GM23338 (cell line): ENCODE results near the gene ABHD17A. TPM values are rescaled to one million over a fixed set of nuclear protein-coding genes. Genes with fewer than 3 reads are reported as not detected.

Experiments
- ATAC-seq: fragments of 200-7000 bp; cut with Tn5 transposase; 3 replicates; pipeline ENCODE4 v1.9.1; 2020
- DNase-seq: peaks from one replicate; pipeline ENCODE4 v3.0.0-alpha.2; 2015; ENCODE audit warnings: low spot score
- H2AFZ ChIP-seq: fragments of 200-600 bp; sonication (generic); 2 replicates; pipeline ENCODE4 v1.8.0; 2016; ENCODE audit warnings: antibody characterized with exemption, mild to moderate bottlenecking, moderate library complexity
- H3F3A ChIP-seq: fragments of 200-600 bp; sonication (generic); replicated peaks from 2 replicates; pipeline ENCODE4 v1.8.0; 2017; ENCODE audit warnings: antibody characterized with exemption, mixed run types, low read depth
- H3K27ac ChIP-seq: fragments of 200-600 bp; sonication (generic); 2 replicates; pipeline ENCODE4 v1.6.1; 2016; ENCODE audit warnings: low read depth
- H3K27me3 ChIP-seq: fragments of 200-600 bp; sonication (generic); 2 replicates; pipeline ENCODE4 v1.8.0; 2016; ENCODE audit warnings: mild to moderate bottlenecking, mixed run types, moderate library complexity; ENCODE audit not compliant: insufficient read depth
- H3K36me3 ChIP-seq: fragments of 200-600 bp; sonication (generic); 2 replicates; pipeline ENCODE4 v1.8.0; 2016; ENCODE audit warnings: mild to moderate bottlenecking; ENCODE audit not compliant: insufficient read depth
- H3K4me1 ChIP-seq: fragments of 200-600 bp; sonication (generic); 2 replicates; pipeline ENCODE4 v1.8.0; 2016; ENCODE audit warnings: mild to moderate bottlenecking, moderate library complexity; ENCODE audit not compliant: insufficient read depth
- H3K4me2 ChIP-seq: fragments of 200-600 bp; sonication (generic); 2 replicates; pipeline ENCODE4 v1.7.1; 2017; ENCODE audit warnings: mixed run types
- H3K4me3 ChIP-seq: fragments of 200-600 bp; sonication (generic); 2 replicates; pipeline ENCODE4 v1.6.1; 2016; ENCODE audit warnings: mixed run types
- H3K79me2 ChIP-seq: fragments of 200-600 bp; sonication (generic); replicated peaks from 2 replicates; pipeline ENCODE4 v1.8.0; 2017; ENCODE audit warnings: mild to moderate bottlenecking; ENCODE audit not compliant: insufficient read depth
- H3K9me2 ChIP-seq: fragments of 200-600 bp; sonication (generic); 2 replicates; pipeline ENCODE4 v1.8.0; 2017; ENCODE audit not compliant: insufficient read depth
- H4K20me1 ChIP-seq: fragments of 200-600 bp; sonication (generic); replicated peaks from 2 replicates; pipeline ENCODE4 v1.8.0; 2017; ENCODE audit warnings: mild to moderate bottlenecking; ENCODE audit not compliant: insufficient read depth
- H3K27ac Mint-ChIP-seq: 2 replicates; pipeline ENCODE4 v1.8.0; 2020; ENCODE audit warnings: inconsistent platforms, mild to moderate bottlenecking, moderate library complexity, mixed read lengths
- H3K27me3 Mint-ChIP-seq: 3 replicates; pipeline ENCODE4 v1.8.0; 2022; ENCODE audit warnings: low read depth, mild to moderate bottlenecking, moderate library complexity, mixed read lengths, inconsistent platforms; ENCODE audit not compliant: insufficient read depth, poor library complexity
- H3K36me3 Mint-ChIP-seq: 3 replicates; pipeline ENCODE4 v1.8.0; 2021; ENCODE audit warnings: low read depth, mild to moderate bottlenecking, inconsistent platforms, moderate library complexity, mixed read lengths
- H3K4me1 Mint-ChIP-seq: 3 replicates; pipeline ENCODE4 v1.8.0; 2020; ENCODE audit warnings: mild to moderate bottlenecking, inconsistent platforms, mixed read lengths
- H3K4me3 Mint-ChIP-seq: 3 replicates; pipeline ENCODE4 v1.8.0; 2021; ENCODE audit warnings: moderate library complexity, mild to moderate bottlenecking, inconsistent platforms, mixed read lengths
- H3K9me3 Mint-ChIP-seq: 3 replicates; pipeline ENCODE4 v1.8.0; 2020; ENCODE audit warnings: moderate library complexity, mild to moderate bottlenecking, inconsistent platforms, mixed read lengths
- CREB1 ChIP-seq: fragments of 250-450 bp; sonication (Bioruptor Pico); IDR thresholded peaks from 2 replicates; pipeline ENCODE4 v1.5.0; 2020; ENCODE audit warnings: low read depth, mild to moderate bottlenecking, moderate library complexity
- CTCF ChIP-seq, 2 experiments: fragments of 200-600 bp in 1 of 2; sonication (generic) in 1 of 2; conservative IDR thresholded peaks; 2 replicates each; pipeline versions ENCODE4 v1.5.1 to v1.6.1; 2016 to 2017; ENCODE audit warnings: antibody characterized with exemption in 2 of 2, low read depth in 2 of 2, mild to moderate bottlenecking in 2 of 2, moderate library complexity in 1 of 2
- ETS1 ChIP-seq: IDR thresholded peaks from 2 replicates; pipeline ENCODE4 v1.6.1; 2016; ENCODE audit warnings: antibody characterized with exemption
- EZH2 ChIP-seq: fragments of 200-600 bp; sonication (generic); IDR thresholded peaks from one replicate; pipeline ENCODE4 v1.8.0; 2017; ENCODE audit warnings: antibody characterized with exemption, mild to moderate bottlenecking, low read depth; ENCODE audit not compliant: unreplicated experiment
- EZH2phosphoT487 ChIP-seq: fragments of 200-600 bp; sonication (generic); IDR thresholded peaks from one replicate; pipeline ENCODE4 v1.8.1; 2018; ENCODE audit warnings: antibody characterized with exemption; ENCODE audit not compliant: unreplicated experiment
- JUNB ChIP-seq: IDR thresholded peaks from one replicate; pipeline ENCODE4 v1.6.1; 2016; ENCODE audit warnings: antibody characterized with exemption; ENCODE audit not compliant: unreplicated experiment
- NANOG ChIP-seq: IDR thresholded peaks from 2 replicates; pipeline ENCODE4 v1.6.1; 2016; ENCODE audit warnings: antibody characterized with exemption, borderline replicate concordance
- POLR2AphosphoS5 ChIP-seq: IDR thresholded peaks from 2 replicates; pipeline ENCODE4 v1.6.1; 2016; ENCODE audit warnings: antibody characterized with exemption, low read depth
- REST ChIP-seq: IDR thresholded peaks from one replicate; pipeline ENCODE4 v1.6.1; 2018; ENCODE audit warnings: antibody characterized with exemption; ENCODE audit not compliant: unreplicated experiment
- STAT1 ChIP-seq: IDR thresholded peaks from one replicate; pipeline ENCODE4 v1.6.1; 2016; ENCODE audit warnings: antibody characterized with exemption; ENCODE audit not compliant: unreplicated experiment
- ZNF114 ChIP-seq: fragments of 250-450 bp; sonication (Bioruptor Pico); IDR thresholded peaks from 2 replicates; pipeline ENCODE4 v1.5.0; 2020; ENCODE audit warnings: mild to moderate bottlenecking, moderate library complexity
- ZNF331 ChIP-seq: fragments of 250-450 bp; sonication (Bioruptor Pico); IDR thresholded peaks from 2 replicates; pipeline ENCODE4 v1.5.0; 2020; ENCODE audit warnings: low read depth, mild to moderate bottlenecking, moderate library complexity
- polyA plus RNA-seq: library from polyadenylated mRNA; unstranded; fragments of >200 nt; fragmentation: Nextera tagmentation; extraction: Ambion mirVana; gene quantifications from 2 replicates; pipeline ENCODE4 v1.2.1, GENCODE V29; 2016
- total RNA-seq: library from RNA; depleted of rRNA; stranded (reverse); fragments of >200 nt; shearing (Covaris generic); gene quantifications from 2 replicates; pipeline ENCODE4 v1.2.3, GENCODE V29; 2014
- TF ChIP-seq, protein P1 (sequence below): fragments of 250-450 bp; sonication (Bioruptor Pico); IDR thresholded peaks from 2 replicates; pipeline ENCODE4 v1.5.0; 2020; ENCODE audit warnings: mild to moderate bottlenecking, moderate library complexity

Gene ABHD17A
- total and polyA plus RNA-seq, 2 experiments from 2014 or later: 34.2 to 99.9 TPM

- Mint-ChIP-seq H3K4me1 (0 out of 3 replicates have a peak, but pooled peaks cover 2% of the 10 kb centered on the region), H3K36me3 (peaks cover 18% of the 10 kb centered on the region), H3K27ac (no peak overlapping the region), H3K9me3 (no peaks in the 10 kb centered on the region), H3K27me3 (peaks cover 6% of the 10 kb centered on the region), H3K4me3 (no peak overlapping the region)
- no peak for TF ChIP-seq CTCF (conservative IDR thresholded peaks at IDR 0.05; ENCODE audit: low read depth in 2 of 2)
- no peak for TF ChIP-seq ETS1
- no peak for TF ChIP-seq EZH2phosphoT487
- no peak for TF ChIP-seq CREB1 (CRISPR knock-in tag)
- TF ChIP-seq NANOG: no peak
- TF ChIP-seq POLR2AphosphoS5: no peak
- TF ChIP-seq STAT1: no peak
- TF ChIP-seq, protein P1, sequence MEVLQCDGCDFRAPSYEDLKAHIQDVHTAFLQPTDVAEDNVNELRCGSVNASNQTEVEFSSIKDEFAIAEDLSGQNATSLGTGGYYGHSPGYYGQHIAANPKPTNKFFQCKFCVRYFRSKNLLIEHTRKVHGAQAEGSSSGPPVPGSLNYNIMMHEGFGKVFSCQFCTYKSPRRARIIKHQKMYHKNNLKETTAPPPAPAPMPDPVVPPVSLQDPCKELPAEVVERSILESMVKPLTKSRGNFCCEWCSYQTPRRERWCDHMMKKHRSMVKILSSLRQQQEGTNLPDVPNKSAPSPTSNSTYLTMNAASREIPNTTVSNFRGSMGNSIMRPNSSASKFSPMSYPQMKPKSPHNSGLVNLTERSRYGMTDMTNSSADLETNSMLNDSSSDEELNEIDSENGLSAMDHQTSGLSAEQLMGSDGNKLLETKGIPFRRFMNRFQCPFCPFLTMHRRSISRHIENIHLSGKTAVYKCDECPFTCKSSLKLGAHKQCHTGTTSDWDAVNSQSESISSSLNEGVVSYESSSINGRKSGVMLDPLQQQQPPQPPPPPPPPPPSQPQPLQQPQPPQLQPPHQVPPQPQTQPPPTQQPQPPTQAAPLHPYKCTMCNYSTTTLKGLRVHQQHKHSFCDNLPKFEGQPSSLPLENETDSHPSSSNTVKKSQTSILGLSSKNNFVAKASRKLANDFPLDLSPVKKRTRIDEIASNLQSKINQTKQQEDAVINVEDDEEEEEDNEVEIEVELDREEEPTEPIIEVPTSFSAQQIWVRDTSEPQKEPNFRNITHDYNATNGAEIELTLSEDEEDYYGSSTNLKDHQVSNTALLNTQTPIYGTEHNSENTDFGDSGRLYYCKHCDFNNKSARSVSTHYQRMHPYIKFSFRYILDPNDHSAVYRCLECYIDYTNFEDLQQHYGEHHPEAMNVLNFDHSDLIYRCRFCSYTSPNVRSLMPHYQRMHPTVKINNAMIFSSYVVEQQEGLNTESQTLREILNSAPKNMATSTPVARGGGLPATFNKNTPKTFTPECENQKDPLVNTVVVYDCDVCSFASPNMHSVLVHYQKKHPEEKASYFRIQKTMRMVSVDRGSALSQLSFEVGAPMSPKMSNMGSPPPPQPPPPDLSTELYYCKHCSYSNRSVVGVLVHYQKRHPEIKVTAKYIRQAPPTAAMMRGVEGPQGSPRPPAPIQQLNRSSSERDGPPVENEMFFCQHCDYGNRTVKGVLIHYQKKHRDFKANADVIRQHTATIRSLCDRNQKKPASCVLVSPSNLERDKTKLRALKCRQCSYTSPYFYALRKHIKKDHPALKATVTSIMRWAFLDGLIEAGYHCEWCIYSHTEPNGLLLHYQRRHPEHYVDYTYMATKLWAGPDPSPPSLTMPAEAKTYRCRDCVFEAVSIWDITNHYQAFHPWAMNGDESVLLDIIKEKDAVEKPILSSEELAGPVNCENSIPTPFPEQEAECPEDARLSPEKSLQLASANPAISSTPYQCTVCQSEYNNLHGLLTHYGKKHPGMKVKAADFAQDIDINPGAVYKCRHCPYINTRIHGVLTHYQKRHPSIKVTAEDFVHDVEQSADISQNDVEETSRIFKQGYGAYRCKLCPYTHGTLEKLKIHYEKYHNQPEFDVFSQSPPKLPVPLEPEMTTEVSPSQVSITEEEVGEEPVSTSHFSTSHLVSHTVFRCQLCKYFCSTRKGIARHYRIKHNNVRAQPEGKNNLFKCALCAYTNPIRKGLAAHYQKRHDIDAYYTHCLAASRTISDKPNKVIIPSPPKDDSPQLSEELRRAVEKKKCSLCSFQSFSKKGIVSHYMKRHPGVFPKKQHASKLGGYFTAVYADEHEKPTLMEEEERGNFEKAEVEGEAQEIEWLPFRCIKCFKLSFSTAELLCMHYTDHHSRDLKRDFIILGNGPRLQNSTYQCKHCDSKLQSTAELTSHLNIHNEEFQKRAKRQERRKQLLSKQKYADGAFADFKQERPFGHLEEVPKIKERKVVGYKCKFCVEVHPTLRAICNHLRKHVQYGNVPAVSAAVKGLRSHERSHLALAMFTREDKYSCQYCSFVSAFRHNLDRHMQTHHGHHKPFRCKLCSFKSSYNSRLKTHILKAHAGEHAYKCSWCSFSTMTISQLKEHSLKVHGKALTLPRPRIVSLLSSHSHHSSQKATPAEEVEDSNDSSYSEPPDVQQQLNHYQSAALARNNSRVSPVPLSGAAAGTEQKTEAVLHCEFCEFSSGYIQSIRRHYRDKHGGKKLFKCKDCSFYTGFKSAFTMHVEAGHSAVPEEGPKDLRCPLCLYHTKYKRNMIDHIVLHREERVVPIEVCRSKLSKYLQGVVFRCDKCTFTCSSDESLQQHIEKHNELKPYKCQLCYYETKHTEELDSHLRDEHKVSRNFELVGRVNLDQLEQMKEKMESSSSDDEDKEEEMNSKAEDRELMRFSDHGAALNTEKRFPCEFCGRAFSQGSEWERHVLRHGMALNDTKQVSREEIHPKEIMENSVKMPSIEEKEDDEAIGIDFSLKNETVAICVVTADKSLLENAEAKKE (CRISPR knock-in tag): no peak
- TF ChIP-seq REST: no peak
- no peak for TF ChIP-seq ZNF331
- TF ChIP-seq ZNF114: no peak
- no peak for TF ChIP-seq JUNB
- no peak for TF ChIP-seq EZH2
- H3K4me2 ChIP-seq: no peak overlapping the region
- H2AFZ ChIP-seq: no peak overlapping the region
- H4K20me1 ChIP-seq: peaks cover 5% of the 10 kb centered on the region
- H3K4me3 ChIP-seq: no peak overlapping the region
- peak overlapping the region; percentile 59; the same call in 1 of the 2 replicates for H3K27ac ChIP-seq
- DNase-seq (no peak), ATAC-seq (no peak)
- H3K9me2 ChIP-seq: no peaks in the 10 kb centered on the region
- H3F3A ChIP-seq: no peaks in the 10 kb centered on the region; the same call in 1 of the 2 replicates
- peaks cover 71% of the 10 kb centered on the region for H3K79me2 ChIP-seq
- H3K27me3 ChIP-seq: no peaks in the 10 kb centered on the region
- H3K4me1 ChIP-seq: no peaks in the 10 kb centered on the region; the same call in 1 of the 2 replicates
- H3K36me3 ChIP-seq: no peaks in the 10 kb centered on the region
These were observed 25.8 kb upstream of the ABHD17A start for GRCh38 chr19:1911098-1911497.
